Activated B cell treated with CpG ODN at 0.5 μM for 24 hours (primary cell): ENCODE data around the gene RNASE8. TPM values are rescaled to one million over a fixed set of nuclear protein-coding genes. Genes with fewer than 3 reads are reported as not detected.

Experiments used
- ATAC-seq: fragments of 200-7000 bp; cut with Tn5 transposase; one replicate; pipeline ENCODE4 v1.10.0; 2021; ENCODE audit warnings: low read depth, mild to moderate bottlenecking, moderate library complexity
- CTCF ChIA-PET: fragments of 350-600 bp; sonication (Branson Sonifier 250); formaldehyde crosslinking; loops from one replicate; lab custom pipeline; 2021; ENCODE audit warnings: antibody characterized with exemption; lab: Charles Lee
- POLR2A ChIA-PET: fragments of 350-600 bp; sonication (Branson Sonifier 250); formaldehyde crosslinking; loops from one replicate; lab custom pipeline; 2021; ENCODE audit warnings: antibody characterized with exemption; lab: Charles Lee
- DNase-seq: peaks from one replicate; pipeline ENCODE4 v3.0.0; 2022
- H3K27ac Mint-ChIP-seq: one replicate; pipeline ENCODE4 v1.8.0; 2020; ENCODE audit warnings: mixed read lengths
- H3K27me3 Mint-ChIP-seq: one replicate; pipeline ENCODE4 v1.8.0; 2021; ENCODE audit warnings: mixed read lengths
- H3K36me3 Mint-ChIP-seq: one replicate; pipeline ENCODE4 v1.8.0; 2021; ENCODE audit warnings: low read depth, mixed read lengths
- H3K4me1 Mint-ChIP-seq: one replicate; pipeline ENCODE4 v1.8.0; 2021; ENCODE audit warnings: mixed read lengths
- H3K4me3 Mint-ChIP-seq: one replicate; pipeline ENCODE4 v1.8.0; 2020; ENCODE audit warnings: mild to moderate bottlenecking, mixed read lengths
- H3K9me3 Mint-ChIP-seq: one replicate; pipeline ENCODE4 v1.8.0; 2020; ENCODE audit warnings: mixed read lengths
- intact Hi-C: fragments of 100-400 bp; cut with micrococcal nuclease; formaldehyde crosslinking; loops from one replicate; pipeline ENCODE4 v1.15.1; 2024
- total RNA-seq: library from RNA; stranded (reverse); gene quantifications from 2 replicates; pipeline ENCODE4 v1.2.3, GENCODE V29; 2022
- TF ChIP-seq, protein P1 (sequence below): fragments of 200-600 bp; IDR thresholded peaks from one replicate; pipeline ENCODE4 v1.8.0; 2022; ENCODE audit warnings: antibody characterized with exemption, mild to moderate bottlenecking

Gene RNASE8
- total RNA-seq, 1 donor from 2014 or later = not detected

DNA sequence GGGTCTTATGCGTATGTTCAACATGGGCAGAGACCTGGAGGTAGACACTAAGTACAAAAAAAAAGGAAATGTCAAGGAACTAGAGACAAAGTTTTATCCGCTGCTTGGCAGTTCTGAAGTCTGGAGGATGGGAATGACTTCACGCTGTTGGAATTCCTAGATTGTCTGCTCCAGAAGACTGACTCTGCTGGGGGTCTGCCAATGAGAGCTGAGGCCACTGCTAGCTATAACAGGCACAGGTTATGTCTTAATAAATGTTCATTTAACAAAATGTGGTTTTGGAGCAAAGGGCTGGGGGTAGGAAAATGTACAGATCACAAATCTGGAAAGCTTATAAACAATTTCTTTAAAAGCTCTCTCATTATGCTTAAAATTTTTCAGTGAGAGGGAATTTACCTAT is 5.9 kb downstream of the RNASE8 start:
- ChIA-PET POLR2A (no interaction called here), CTCF (interaction anchor here (0.7 kb wide), 1 partner anchor 41 kb away, joined by 3 read pairs; no protein-coding TSS in a partner anchor)
- no peak overlapping the region for H3K4me3 Mint-ChIP-seq
- DNase-seq = no peak
- TF ChIP-seq, protein P1, sequence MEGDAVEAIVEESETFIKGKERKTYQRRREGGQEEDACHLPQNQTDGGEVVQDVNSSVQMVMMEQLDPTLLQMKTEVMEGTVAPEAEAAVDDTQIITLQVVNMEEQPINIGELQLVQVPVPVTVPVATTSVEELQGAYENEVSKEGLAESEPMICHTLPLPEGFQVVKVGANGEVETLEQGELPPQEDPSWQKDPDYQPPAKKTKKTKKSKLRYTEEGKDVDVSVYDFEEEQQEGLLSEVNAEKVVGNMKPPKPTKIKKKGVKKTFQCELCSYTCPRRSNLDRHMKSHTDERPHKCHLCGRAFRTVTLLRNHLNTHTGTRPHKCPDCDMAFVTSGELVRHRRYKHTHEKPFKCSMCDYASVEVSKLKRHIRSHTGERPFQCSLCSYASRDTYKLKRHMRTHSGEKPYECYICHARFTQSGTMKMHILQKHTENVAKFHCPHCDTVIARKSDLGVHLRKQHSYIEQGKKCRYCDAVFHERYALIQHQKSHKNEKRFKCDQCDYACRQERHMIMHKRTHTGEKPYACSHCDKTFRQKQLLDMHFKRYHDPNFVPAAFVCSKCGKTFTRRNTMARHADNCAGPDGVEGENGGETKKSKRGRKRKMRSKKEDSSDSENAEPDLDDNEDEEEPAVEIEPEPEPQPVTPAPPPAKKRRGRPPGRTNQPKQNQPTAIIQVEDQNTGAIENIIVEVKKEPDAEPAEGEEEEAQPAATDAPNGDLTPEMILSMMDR = no peak
- H3K36me3 Mint-ChIP-seq = no peaks in the 10 kb centered on the region
- H3K4me1 Mint-ChIP-seq = peaks cover 2% of the 10 kb centered on the region
- intact Hi-C loops = no loop called here
- no peak overlapping the region for H3K27ac Mint-ChIP-seq
- no peak for ATAC-seq
- H3K9me3 Mint-ChIP-seq = no peaks in the 10 kb centered on the region
- H3K27me3 Mint-ChIP-seq = peaks cover 37% of the 10 kb centered on the region

DNA sequence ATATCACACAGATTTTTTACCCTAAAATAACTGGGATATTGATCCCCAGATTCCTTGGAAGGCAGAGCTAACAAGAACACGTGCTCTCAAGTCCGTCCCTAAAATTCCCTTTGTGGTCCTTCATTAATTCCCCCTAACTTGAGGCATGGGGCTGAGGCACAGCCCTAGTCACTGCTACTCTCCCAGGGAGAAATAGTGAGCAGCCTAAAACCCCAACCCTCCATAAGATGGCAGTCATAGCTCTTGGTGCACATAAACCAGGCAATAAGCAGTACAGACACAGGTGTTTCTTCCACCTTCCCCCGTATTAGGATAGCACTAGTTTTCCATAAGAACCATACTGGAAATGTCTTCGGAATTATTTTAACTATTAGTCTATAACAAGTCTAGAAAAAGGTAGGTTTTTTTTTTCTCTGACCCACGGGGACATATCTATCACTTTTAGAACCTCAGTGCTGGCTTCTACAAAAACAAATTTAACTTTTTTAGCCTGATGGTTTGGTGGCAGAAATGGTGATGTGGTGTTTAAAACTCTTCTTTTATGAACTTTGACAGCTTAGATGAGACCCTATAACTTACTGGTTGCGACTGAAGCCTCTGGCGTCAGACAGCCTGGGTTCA is 9.4 kb downstream of the RNASE8 start:
- ChIA-PET POLR2A (interaction anchor here (1.2 to 3.1 kb wide), 2 partner anchors 29 to 37 kb away, joined by 3 to 29 read pairs; no protein-coding TSS in a partner anchor), CTCF (interaction anchor here (0.7 to 4.7 kb wide), 11 partner anchors 20 to 65 kb away, joined by 3 to 146 read pairs (median 7); partner anchors contain the start of gene TMEM253)
- H3K4me1 Mint-ChIP-seq = peaks cover 34% of the 10 kb centered on the region
- no peak for ATAC-seq
- no peak overlapping the region for H3K4me3 Mint-ChIP-seq
- H3K9me3 Mint-ChIP-seq = no peaks in the 10 kb centered on the region
- intact Hi-C loops = no loop called here
- no peak for DNase-seq
- no peaks in the 10 kb centered on the region for H3K36me3 Mint-ChIP-seq
- H3K27ac Mint-ChIP-seq = no peak overlapping the region
- TF ChIP-seq, protein P1 = no peak
- H3K27me3 Mint-ChIP-seq = peaks cover 33% of the 10 kb centered on the region

DNA sequence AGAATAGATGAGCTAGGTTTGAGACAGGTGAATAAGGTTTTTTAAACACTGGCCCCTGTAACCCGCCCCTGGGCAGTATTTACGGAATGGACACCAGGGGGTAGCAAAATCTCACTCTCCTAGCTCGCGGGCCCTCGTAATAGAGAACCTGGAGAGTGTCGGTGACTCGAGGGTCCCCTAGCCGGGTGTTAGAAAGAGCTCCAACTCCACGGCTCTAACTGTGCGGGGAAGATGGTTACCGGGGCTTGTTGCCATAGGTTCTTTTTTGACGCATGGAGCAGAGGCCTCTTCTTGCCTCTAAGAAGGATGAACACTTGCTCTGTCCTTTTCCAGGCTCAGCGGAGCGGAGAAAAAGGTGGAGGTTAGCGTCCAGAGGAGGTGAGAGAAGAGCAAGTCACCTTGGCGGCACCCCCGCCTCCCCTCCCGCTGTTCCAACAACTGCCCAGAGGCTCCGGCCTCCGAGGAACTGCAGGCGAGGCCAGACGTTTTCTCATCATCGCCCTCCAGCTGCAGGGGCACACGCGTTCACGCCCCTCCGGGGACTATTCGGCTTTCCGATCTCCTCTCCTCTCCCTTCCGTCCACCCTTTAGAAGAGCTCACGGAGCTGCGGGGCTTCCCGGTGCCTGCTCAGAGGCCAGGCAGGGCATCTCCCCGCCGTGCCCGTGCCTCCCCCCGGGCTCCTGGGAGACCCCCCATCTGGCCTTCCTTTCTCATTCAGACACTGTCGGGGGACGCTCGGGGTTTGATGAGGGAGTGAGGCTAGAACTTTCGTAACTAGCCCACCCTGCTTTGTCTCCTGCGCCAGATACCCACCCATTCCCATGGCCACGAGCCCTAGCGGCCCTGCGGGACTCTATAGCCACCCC is 11.1 kb downstream of the RNASE8 start:
- H3K4me3 Mint-ChIP-seq = peak overlapping the region; percentile 82
- H3K4me1 Mint-ChIP-seq = peaks cover 42% of the 10 kb centered on the region
- TF ChIP-seq, protein P1 = no peak
- DNase-seq (no peak), ATAC-seq (peak; percentile 53)
- intact Hi-C loops = loop anchor here (1.0 kb wide), 5 partner anchors 24 to 489 kb away; no protein-coding TSS in a partner anchor
- no peaks in the 10 kb centered on the region for H3K9me3 Mint-ChIP-seq
- no peak overlapping the region for H3K27ac Mint-ChIP-seq
- peaks cover 20% of the 10 kb centered on the region for H3K27me3 Mint-ChIP-seq
- no peaks in the 10 kb centered on the region for H3K36me3 Mint-ChIP-seq
- ChIA-PET POLR2A (interaction anchor here (0.5 to 3.1 kb wide), 5 partner anchors 24 to 242 kb away, joined by 3 to 29 read pairs (median 6); partner anchors contain the start of gene TMEM253), CTCF (interaction anchor here (0.6 to 4.7 kb wide), 15 partner anchors 9 to 70 kb away, joined by 3 to 146 read pairs (median 5); partner anchors contain the start of gene TMEM253)

DNA sequence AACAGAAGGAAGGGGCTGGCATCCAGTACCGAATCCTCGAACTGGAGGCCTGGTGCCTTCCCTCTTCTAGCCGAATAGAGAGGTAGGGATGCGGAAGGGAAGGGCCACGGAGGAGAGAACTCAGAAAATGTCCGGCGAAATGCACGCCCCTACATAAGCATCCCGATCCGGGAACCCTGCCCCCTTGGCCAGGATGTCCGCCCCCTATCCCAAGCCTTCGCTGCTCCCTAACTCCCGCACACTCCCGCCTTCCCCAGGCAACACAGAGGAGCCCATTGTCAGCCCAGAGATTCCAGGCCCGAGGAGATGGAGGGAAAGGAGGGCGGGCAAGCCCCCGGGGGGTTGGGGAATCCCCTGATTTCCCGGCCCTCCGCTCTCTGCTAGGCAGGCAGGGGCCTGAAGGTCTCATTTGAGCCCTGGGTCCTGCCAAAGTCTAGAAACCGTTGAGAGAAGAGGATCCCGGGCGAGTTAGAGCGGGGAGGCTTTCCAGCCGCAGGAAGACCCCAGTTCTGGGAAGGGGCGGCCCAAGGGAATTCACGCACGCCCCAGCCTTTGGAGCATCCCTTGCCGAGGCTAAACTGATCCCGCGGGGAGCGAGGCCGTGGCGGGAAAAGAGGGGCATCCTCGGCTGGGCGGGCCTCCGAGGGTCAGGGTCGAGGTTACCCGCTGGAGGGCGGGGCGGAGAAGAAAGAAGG is 11.9 kb downstream of the RNASE8 start:
- DNase-seq (no peak), ATAC-seq (no peak)
- peaks cover 20% of the 10 kb centered on the region for H3K27me3 Mint-ChIP-seq
- H3K4me3 Mint-ChIP-seq = peak overlapping the region; percentile 82
- peak overlapping the region; percentile 18 for H3K27ac Mint-ChIP-seq
- peaks cover 42% of the 10 kb centered on the region for H3K4me1 Mint-ChIP-seq
- TF ChIP-seq, protein P1 = no peak
- ChIA-PET POLR2A (interaction anchor here (1.0 to 3.1 kb wide), 3 partner anchors 28 to 34 kb away, joined by 5 to 29 read pairs (median 21); no protein-coding TSS in a partner anchor), CTCF (interaction anchor here (1.5 to 4.7 kb wide), 10 partner anchors 20 to 55 kb away, joined by 11 to 146 read pairs (median 30); partner anchors contain the start of gene TMEM253)
- no peaks in the 10 kb centered on the region for H3K9me3 Mint-ChIP-seq
- no peaks in the 10 kb centered on the region for H3K36me3 Mint-ChIP-seq
- intact Hi-C loops = loop anchor here (2.0 to 10.0 kb wide), 2 partner anchors 45 to 435 kb away; partner anchors contain the start of gene NDRG2
